PC-3 (cell line): Measurements from ENCODE around the gene BOD1. TPM values are rescaled to one million over a fixed set of nuclear protein-coding genes. Genes with fewer than 3 reads are reported as not detected.

Experiments
- ATAC-seq: fragments of 200-7000 bp; cut with Tn5 transposase; 2 replicates; pipeline ENCODE4 v1.9.1; 2020; ENCODE audit warnings: mild to moderate bottlenecking, moderate library complexity
- Bru-seq: library from RNA; stranded (reverse); fragments of 400-500 nt; gene quantifications from one replicate; lab custom pipeline; 2021; lab: Mats Ljungman, UMichigan
- BruChase-seq, 2 experiments: library from RNA; stranded (reverse); fragments of 400-500 nt; gene quantifications; one replicate each; lab custom pipeline; 2021; lab: Mats Ljungman, UMichigan
- BruUV-seq: library from RNA; stranded (reverse); fragments of 400-500 nt; replicated peaks from 2 replicates; lab custom pipeline; 2021; lab: Mats Ljungman, UMichigan
- CTCF ChIA-PET: fragments of 300-600 bp; sonication (Branson Sonifier 250); formaldehyde crosslinking; loops from one replicate; lab custom pipeline; 2022; ENCODE audit warnings: antibody characterized with exemption; lab: Charles Lee
- POLR2A ChIA-PET: fragments of 300-600 bp; sonication (Branson Sonifier 250); formaldehyde crosslinking; loops from one replicate; lab custom pipeline; 2022; ENCODE audit warnings: antibody characterized with exemption; ENCODE audit not compliant: unreplicated experiment; lab: Charles Lee
- DNase-seq: peaks from one replicate; pipeline ENCODE4 v3.0.0-alpha.2; 2015
- H2AFZ ChIP-seq: fragments of 300-600 bp; sonication (generic); 2 replicates; pipeline ENCODE4 v1.6.0; 2016; ENCODE audit warnings: antibody characterized with exemption, low read length
- H3F3A ChIP-seq: fragments of 300-600 bp; sonication (generic); one replicate; pipeline ENCODE4 v1.6.0; 2017; ENCODE audit warnings: antibody characterized with exemption, low read length, control low read depth, mild to moderate bottlenecking; ENCODE audit not compliant: unreplicated experiment
- H3K27ac ChIP-seq: fragments of 300-600 bp; sonication (generic); 2 replicates; pipeline ENCODE4 v1.5.1; 2016; ENCODE audit warnings: mild to moderate bottlenecking, low read length
- H3K27me3 ChIP-seq: fragments of 300-600 bp; sonication (generic); 2 replicates; pipeline ENCODE4 v1.6.1; 2016; ENCODE audit warnings: low read length, mixed read lengths
- H3K36me3 ChIP-seq: fragments of 300-600 bp; sonication (generic); 2 replicates; pipeline ENCODE4 v1.6.1; 2016; ENCODE audit warnings: low read depth, mixed run types, low read length, mixed read lengths
- H3K4me1 ChIP-seq: fragments of 300-600 bp; sonication (generic); 2 replicates; pipeline ENCODE4 v1.5.1; 2016; ENCODE audit warnings: low read length; ENCODE audit not compliant: insufficient read depth
- H3K4me2 ChIP-seq: fragments of 300-600 bp; sonication (generic); 2 replicates; pipeline ENCODE4 v1.6.0; 2016; ENCODE audit warnings: low read length
- H3K4me3 ChIP-seq: fragments of 300-600 bp; sonication (generic); 2 replicates; pipeline ENCODE4 v1.5.1; 2016; ENCODE audit warnings: mild to moderate bottlenecking, low read length, mixed read lengths
- H3K79me2 ChIP-seq: fragments of 300-600 bp; sonication (generic); 2 replicates; pipeline ENCODE4 v1.6.1; 2017; ENCODE audit warnings: low read length, mixed read lengths
- H3K9ac ChIP-seq: fragments of 300-600 bp; sonication (generic); 2 replicates; pipeline ENCODE4 v1.6.0; 2016; ENCODE audit warnings: mild to moderate bottlenecking, low read length
- H3K9me2 ChIP-seq: fragments of 300-600 bp; sonication (generic); replicated peaks from 2 replicates; pipeline ENCODE4 v1.6.1; 2016; ENCODE audit warnings: mixed run types, low read length, mixed read lengths
- H3K9me3 ChIP-seq: fragments of 300-600 bp; sonication (generic); 2 replicates; pipeline ENCODE4 v1.6.1; 2016; ENCODE audit warnings: low read length, mixed read lengths
- H4K20me1 ChIP-seq: fragments of 300-600 bp; sonication (generic); 2 replicates; pipeline ENCODE4 v1.6.1; 2016; ENCODE audit warnings: low read length, mixed read lengths
- EZH2 ChIP-seq: fragments of 300-600 bp; sonication (generic); IDR thresholded peaks from one replicate; pipeline ENCODE4 v1.6.1; 2017; ENCODE audit warnings: antibody characterized with exemption, mild to moderate bottlenecking, low read length; ENCODE audit not compliant: unreplicated experiment
- EZH2phosphoT487 ChIP-seq: fragments of 300-600 bp; sonication (generic); IDR thresholded peaks from 2 replicates; pipeline ENCODE4 v1.6.1; 2018; ENCODE audit warnings: mild to moderate bottlenecking, antibody characterized with exemption, low read length, borderline replicate concordance
- intact Hi-C: fragments of 100-400 bp; cut with micrococcal nuclease; formaldehyde crosslinking; loops from 2 replicates; pipeline ENCODE4 v1.9.0; 2023
- long read RNA-seq: library from polyadenylated mRNA; unstranded; transcript quantifications from one replicate; pipeline ENCODE4 v2.0.0, GENCODE V29; 2021; ENCODE audit not compliant: unreplicated experiment
- total RNA-seq: library from RNA; depleted of rRNA; stranded (reverse); fragments of >200 nt; gene quantifications from 2 replicates; pipeline ENCODE4 v1.2.3, GENCODE V29; 2014; rRNA removed
- TF ChIP-seq, protein P1 (sequence below): fragments of 300-600 bp; sonication (generic); conservative IDR thresholded peaks from 2 replicates; pipeline ENCODE4 v1.5.1; 2017; ENCODE audit warnings: antibody characterized with exemption, low read depth, mild to moderate bottlenecking, low read length

BOD1 gene
- total RNA-seq = 153 and 160 TPM in 2 replicates
- percentile 96 among the genes with signal in this experiment for Bru-seq, nascent RNA
- percentile 97 among the genes with signal in this experiment for BruChase-seq, experiment 1, labeled RNA remaining after a 6-hour chase
- BruChase-seq, experiment 2, labeled RNA remaining after a 2-hour chase = percentile 96 among the genes with signal in this experiment
- long read RNA-seq, transcript BOD1-207 (2 exons, 736 nt) = minor isoform, 12 of 120 reads
- long read RNA-seq, transcript BOD1-202 (4 exons, 1,562 nt) = major isoform, 82 of 120 reads
- long read RNA-seq, partial matches to known transcripts = 0 of 120 reads
- long read RNA-seq, other reads (novel, unspliced or antisense) = 23 of 120 reads

DNA sequence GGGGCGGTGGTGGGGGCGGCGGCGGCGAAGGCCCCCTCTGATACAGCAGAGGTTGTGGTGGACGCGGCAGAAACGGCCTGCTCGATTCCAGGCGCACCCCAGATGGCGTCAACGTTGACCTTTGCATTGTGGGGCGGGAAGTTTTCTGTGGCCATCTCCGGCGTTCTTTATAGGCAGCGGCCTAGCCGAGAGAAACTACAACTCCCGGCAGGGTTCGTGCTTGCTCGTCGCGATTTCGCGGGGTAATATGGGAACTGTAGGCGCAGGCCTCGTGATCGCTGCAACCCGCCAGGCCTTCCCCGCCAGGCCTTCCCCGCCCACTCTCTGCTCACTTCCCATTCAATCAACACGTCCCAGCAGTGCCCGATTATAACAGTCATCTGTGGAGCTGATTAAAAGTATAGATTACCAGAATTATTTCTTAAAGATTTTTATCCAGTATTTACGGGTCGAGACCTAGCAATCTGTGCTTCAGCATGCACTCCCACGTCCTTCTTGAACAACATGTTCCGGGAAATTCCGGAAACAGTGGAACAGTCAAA, at the start of gene BOD1:
TSS of gene BOD1 (minus strand) at position 74 of the 542 bp plus-strand sequence. CDS start 214 bp downstream, outside the sequence.
- peaks cover 47% of the 10 kb centered on the region for H3K79me2 ChIP-seq
- POLR2A ChIA-PET = interaction anchor here (1.5 kb wide), 1 partner anchor 287 kb away, joined by 8 read pairs; no protein-coding TSS in a partner anchor
- peak within 1 kb of the TSS; percentile 90 for H3K4me3 ChIP-seq
- peak within 1 kb of the TSS; percentile 89 for H2AFZ ChIP-seq
- no peaks in the 10 kb centered on the region for H3F3A ChIP-seq
- ATAC-seq (peak; percentile 95), DNase-seq (peak; percentile 99)
- peaks cover 41% of the 10 kb centered on the region; the same call in 1 of the 2 replicates for H4K20me1 ChIP-seq
- H3K9me3 ChIP-seq = no peaks in the 10 kb centered on the region
- H3K4me1 ChIP-seq = peaks cover 36% of the 10 kb centered on the region
- H3K9me2 ChIP-seq = no peaks in the 10 kb centered on the region
- TF ChIP-seq EZH2phosphoT487 (no peak), EZH2 (no peak)
- TF ChIP-seq, protein P1, sequence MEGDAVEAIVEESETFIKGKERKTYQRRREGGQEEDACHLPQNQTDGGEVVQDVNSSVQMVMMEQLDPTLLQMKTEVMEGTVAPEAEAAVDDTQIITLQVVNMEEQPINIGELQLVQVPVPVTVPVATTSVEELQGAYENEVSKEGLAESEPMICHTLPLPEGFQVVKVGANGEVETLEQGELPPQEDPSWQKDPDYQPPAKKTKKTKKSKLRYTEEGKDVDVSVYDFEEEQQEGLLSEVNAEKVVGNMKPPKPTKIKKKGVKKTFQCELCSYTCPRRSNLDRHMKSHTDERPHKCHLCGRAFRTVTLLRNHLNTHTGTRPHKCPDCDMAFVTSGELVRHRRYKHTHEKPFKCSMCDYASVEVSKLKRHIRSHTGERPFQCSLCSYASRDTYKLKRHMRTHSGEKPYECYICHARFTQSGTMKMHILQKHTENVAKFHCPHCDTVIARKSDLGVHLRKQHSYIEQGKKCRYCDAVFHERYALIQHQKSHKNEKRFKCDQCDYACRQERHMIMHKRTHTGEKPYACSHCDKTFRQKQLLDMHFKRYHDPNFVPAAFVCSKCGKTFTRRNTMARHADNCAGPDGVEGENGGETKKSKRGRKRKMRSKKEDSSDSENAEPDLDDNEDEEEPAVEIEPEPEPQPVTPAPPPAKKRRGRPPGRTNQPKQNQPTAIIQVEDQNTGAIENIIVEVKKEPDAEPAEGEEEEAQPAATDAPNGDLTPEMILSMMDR = no peak
- peaks cover 24% of the 10 kb centered on the region for H3K36me3 ChIP-seq
- BruUV-seq = no TSS peak
- intact Hi-C loops = loop anchor here (1.0 to 5.0 kb wide), 5 partner anchors 272 to 909 kb away; partner anchors contain the start of gene CPEB4
- peak within 1 kb of the TSS; percentile 99 for H3K9ac ChIP-seq
- no peaks in the 10 kb centered on the region for H3K27me3 ChIP-seq
- CTCF ChIA-PET = interaction anchor here (0.5 to 2.1 kb wide), 12 partner anchors 103 to 701 kb away, joined by 3 to 15 read pairs (median 4); partner anchors contain the start of gene CPEB4
- H3K27ac ChIP-seq = peak within 1 kb of the TSS; percentile 71
- H3K4me2 ChIP-seq = peak within 1 kb of the TSS; percentile 96

DNA sequence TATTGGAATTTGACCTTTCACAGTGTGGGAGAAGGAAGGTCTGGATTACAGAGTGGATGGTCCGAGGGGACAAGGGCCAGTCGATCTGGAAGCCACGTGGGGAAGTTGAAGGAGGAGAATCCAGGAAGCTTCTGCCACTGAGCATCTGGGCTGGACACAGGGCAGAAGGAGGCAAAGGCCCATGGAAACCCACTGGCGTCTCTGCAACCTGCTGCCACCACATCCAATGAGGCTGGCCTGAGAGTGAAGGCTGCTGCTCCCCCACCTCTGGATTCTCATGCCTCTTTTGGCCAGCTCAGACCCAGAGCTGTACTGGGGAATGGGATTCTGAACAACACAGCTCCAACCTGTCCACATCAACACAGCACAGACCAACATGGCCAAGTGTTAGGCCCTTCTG, 48.9 kb upstream of the BOD1 start:
- H2AFZ ChIP-seq = no peak overlapping the region
- no peak overlapping the region for H3K4me2 ChIP-seq
- DNase-seq (no peak), ATAC-seq (no peak)
- no peaks in the 10 kb centered on the region for H3F3A ChIP-seq
- H3K4me1 ChIP-seq = peaks cover 16% of the 10 kb centered on the region
- no peaks in the 10 kb centered on the region for H3K9me3 ChIP-seq
- no peak for TF ChIP-seq EZH2phosphoT487
- TF ChIP-seq, protein P1 = no peak
- TF ChIP-seq EZH2 = no peak
- no peak overlapping the region for H3K4me3 ChIP-seq
- CTCF ChIA-PET = no interaction called here
- no peaks in the 10 kb centered on the region for H4K20me1 ChIP-seq
- no peaks in the 10 kb centered on the region for H3K9me2 ChIP-seq
- no peaks in the 10 kb centered on the region for H3K36me3 ChIP-seq
- H3K9ac ChIP-seq = no peak overlapping the region
- intact Hi-C loops = no loop called here
- H3K79me2 ChIP-seq = no peaks in the 10 kb centered on the region
- POLR2A ChIA-PET = no interaction called here
- H3K27ac ChIP-seq = no peak overlapping the region
- BruUV-seq = no TSS peak
- no peaks in the 10 kb centered on the region for H3K27me3 ChIP-seq

DNA sequence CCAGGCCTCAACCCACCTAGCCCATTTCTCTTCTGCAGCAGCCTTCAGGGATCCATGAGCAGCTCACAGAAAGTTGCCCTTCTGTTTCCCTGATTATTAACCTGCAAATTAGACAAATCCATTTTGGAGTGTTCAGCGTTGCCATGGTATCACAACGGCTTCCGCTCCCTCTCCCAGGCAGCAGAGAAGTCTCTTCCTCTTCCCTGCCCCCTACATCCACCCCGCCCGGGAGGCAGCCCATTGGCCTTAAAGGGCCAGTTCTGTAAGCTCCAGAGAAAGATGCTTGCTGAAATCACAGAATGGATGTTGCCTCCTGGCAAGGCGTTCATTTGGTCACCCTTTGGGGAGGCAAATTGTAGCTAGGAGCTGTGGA, 47.7 kb upstream of the BOD1 start:
- intact Hi-C loops = no loop called here
- Histone ChIP-seq H3K9me3 (no peaks in the 10 kb centered on the region), H3K79me2 (no peaks in the 10 kb centered on the region), H3K4me2 (no peak overlapping the region), H3K9ac (no peak overlapping the region), H3K27me3 (no peaks in the 10 kb centered on the region), H3K36me3 (no peaks in the 10 kb centered on the region), H2AFZ (no peak overlapping the region), H3K27ac (no peak overlapping the region), H4K20me1 (no peaks in the 10 kb centered on the region), H3K4me1 (peaks cover 16% of the 10 kb centered on the region), H3F3A (no peaks in the 10 kb centered on the region), H3K4me3 (no peak overlapping the region), H3K9me2 (no peaks in the 10 kb centered on the region)
- ATAC-seq = no peak
- POLR2A ChIA-PET = no interaction called here
- no TSS peak for BruUV-seq
- CTCF ChIA-PET = no interaction called here
- TF ChIP-seq EZH2phosphoT487 = no peak
- TF ChIP-seq, protein P1 = no peak
- TF ChIP-seq EZH2 = no peak
- no peak for DNase-seq
